ENCODE results near the gene FBXO34.
"Not testable (repeated sequence)": the region's sequence is repeated elsewhere in the genome, so short reads cannot be mapped to it uniquely, and the experiment has no call there.

FBXO34 gene

GRCh38 chr14:55341781-55342180 is 70.6 kb downstream of the FBXO34 start:
- DNase-seq (ENCODE audit: low read depth in 2 of 2) = no peak

GRCh38 chr14:55344582-55345163 is 73.5 kb downstream of the FBXO34 start:
- DNase-seq (ENCODE audit: low read depth in 2 of 2) = not testable (repeated sequence)

GRCh38 chr14:55347040-55347439 is 75.8 kb downstream of the FBXO34 start:
- DNase-seq (ENCODE audit: low read depth in 2 of 2) = no peak

GRCh38 chr14:55347748-55348147 is 76.5 kb downstream of the FBXO34 start:
- DNase-seq (ENCODE audit: low read depth in 2 of 2) = no peak

GRCh38 chr14:55348766-55349453 is 77.7 kb downstream of the FBXO34 start:
- DNase-seq (ENCODE audit: low read depth in 2 of 2) = no peak

- no peak for DNase-seq (ENCODE audit: low read depth in 2 of 2)
Observed at GRCh38 chr14:55349565-55349964, 78.3 kb downstream of the FBXO34 start.

- no peak for DNase-seq (ENCODE audit: low read depth in 2 of 2)
Observed at GRCh38 chr14:55350461-55350860, 79.2 kb downstream of the FBXO34 start.

- no peak for DNase-seq (ENCODE audit: low read depth in 2 of 2)
Observed at GRCh38 chr14:55351111-55351510, 79.9 kb downstream of the FBXO34 start.

- DNase-seq (ENCODE audit: low read depth in 2 of 2) = no peak
Observed at GRCh38 chr14:55352201-55352600, 81.0 kb downstream of the FBXO34 start.

GRCh38 chr14:55353686-55354467 is 82.7 kb downstream of the FBXO34 start:
- DNase-seq (ENCODE audit: low read depth in 2 of 2) = no peak

GRCh38 chr14:55354500-55354899 is 83.3 kb downstream of the FBXO34 start:
- DNase-seq (ENCODE audit: low read depth in 2 of 2) = peak in 1 of 2 experiments; percentile 34

- DNase-seq (ENCODE audit: low read depth in 2 of 2) = no peak
Observed at GRCh38 chr14:55355922-55356321, 84.7 kb downstream of the FBXO34 start.

GRCh38 chr14:55356913-55357312 is 85.7 kb downstream of the FBXO34 start:
- no peak for DNase-seq (ENCODE audit: low read depth in 2 of 2)

- DNase-seq (ENCODE audit: low read depth in 2 of 2) = no peak
Observed at GRCh38 chr14:55359307-55359706, 88.1 kb downstream of the FBXO34 start.

GRCh38 chr14:55361190-55361589 is 90.0 kb downstream of the FBXO34 start:
- DNase-seq (ENCODE audit: low read depth in 2 of 2) = no peak

GRCh38 chr14:55366271-55366670 is 95.0 kb downstream of the FBXO34 start:
- DNase-seq (ENCODE audit: low read depth in 2 of 2) = no peak

GRCh38 chr14:55370883-55371455 is 99.7 kb downstream of the FBXO34 start:
- no peak for DNase-seq (ENCODE audit: low read depth in 2 of 2)

GRCh38 chr14:55372423-55372822 is 101.2 kb downstream of the FBXO34 start:
- DNase-seq (ENCODE audit: low read depth in 2 of 2) = no peak

GRCh38 chr14:55372825-55373224 is 101.6 kb downstream of the FBXO34 start:
- DNase-seq (ENCODE audit: low read depth in 2 of 2) = no peak

- no peak for DNase-seq (ENCODE audit: low read depth in 2 of 2)
Observed at GRCh38 chr14:55373784-55374705, 102.8 kb downstream of the FBXO34 start.

- no peak for DNase-seq (ENCODE audit: low read depth in 2 of 2)
Observed at GRCh38 chr14:55374771-55375170, 103.5 kb downstream of the FBXO34 start.

Measured in stimulated activated CD4-positive, alpha-beta T cell treated with anti-CD3 and anti-CD28 coated beads, Interleukin-12 subunit alpha, Interleukin-12 subunit beta, amount 100 ng/mL, for 24 hours (primary cell).